Activated T-cell treated with anti-CD3 and anti-CD28 coated beads, Interleukin-2, amount 50 U/mL, for 4 hours (primary cell): ENCODE measurements around the gene HOXD9. TPM values are rescaled to one million over a fixed set of nuclear protein-coding genes. Genes with fewer than 3 reads are reported as not detected.
A peak's percentile ranks its signal among the peaks of the same experiment; 100 is the strongest.

Experiments used
- ATAC-seq, 2 donors: fragments of 200-7000 bp; cut with Tn5 transposase; one replicate each; pipeline ENCODE4 v1.10.0; 2021
- DNase-seq: peaks from one replicate; pipeline ENCODE4 v3.0.0-alpha.2; 2020
- H3K27me3 Mint-ChIP-seq: one replicate; pipeline ENCODE4 v1.8.0; 2021; ENCODE audit warnings: low read depth, mixed read lengths
- H3K36me3 Mint-ChIP-seq: one replicate; pipeline ENCODE4 v1.8.0; 2022; ENCODE audit warnings: mixed read lengths; ENCODE audit not compliant: insufficient read depth
- H3K4me1 Mint-ChIP-seq: one replicate; pipeline ENCODE4 v1.8.0; 2021; ENCODE audit warnings: low read depth, mixed read lengths
- H3K4me3 Mint-ChIP-seq: one replicate; pipeline ENCODE4 v1.8.0; 2021; ENCODE audit warnings: mild to moderate bottlenecking, moderate library complexity, mixed read lengths
- H3K9me3 Mint-ChIP-seq: one replicate; pipeline ENCODE4 v1.8.0; 2021; ENCODE audit warnings: mixed read lengths
- total RNA-seq, 3 donors: library from RNA; stranded (reverse); gene quantifications; one replicate each; pipeline ENCODE4 v1.2.1, GENCODE V29; 2021

HOXD9 gene
- total RNA-seq, 3 donors from 2014 or later: not detected

DNA sequence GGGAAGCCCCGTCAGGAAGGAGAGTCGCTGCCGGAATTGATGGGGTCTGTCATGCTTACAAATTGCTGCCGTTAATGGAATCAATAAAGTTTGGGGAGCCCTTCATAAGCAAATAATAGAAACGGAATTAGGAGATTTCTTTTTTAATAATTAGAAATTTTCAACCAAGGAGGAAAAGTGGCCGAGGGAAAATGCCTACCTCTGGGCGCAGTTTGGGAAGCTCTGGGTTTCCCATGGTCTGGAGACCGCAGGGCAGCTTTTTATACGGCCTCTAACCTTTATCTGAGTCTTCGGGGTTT, 40.0 kb upstream of the HOXD9 start:
- ATAC-seq (no peak), DNase-seq (no peak)
- Mint-ChIP-seq H3K4me3 (no peak overlapping the region), H3K4me1 (peaks cover 7% of the 10 kb centered on the region), H3K9me3 (peaks cover 13% of the 10 kb centered on the region), H3K27me3 (peaks cover 83% of the 10 kb centered on the region), H3K36me3 (no peaks in the 10 kb centered on the region)

DNA sequence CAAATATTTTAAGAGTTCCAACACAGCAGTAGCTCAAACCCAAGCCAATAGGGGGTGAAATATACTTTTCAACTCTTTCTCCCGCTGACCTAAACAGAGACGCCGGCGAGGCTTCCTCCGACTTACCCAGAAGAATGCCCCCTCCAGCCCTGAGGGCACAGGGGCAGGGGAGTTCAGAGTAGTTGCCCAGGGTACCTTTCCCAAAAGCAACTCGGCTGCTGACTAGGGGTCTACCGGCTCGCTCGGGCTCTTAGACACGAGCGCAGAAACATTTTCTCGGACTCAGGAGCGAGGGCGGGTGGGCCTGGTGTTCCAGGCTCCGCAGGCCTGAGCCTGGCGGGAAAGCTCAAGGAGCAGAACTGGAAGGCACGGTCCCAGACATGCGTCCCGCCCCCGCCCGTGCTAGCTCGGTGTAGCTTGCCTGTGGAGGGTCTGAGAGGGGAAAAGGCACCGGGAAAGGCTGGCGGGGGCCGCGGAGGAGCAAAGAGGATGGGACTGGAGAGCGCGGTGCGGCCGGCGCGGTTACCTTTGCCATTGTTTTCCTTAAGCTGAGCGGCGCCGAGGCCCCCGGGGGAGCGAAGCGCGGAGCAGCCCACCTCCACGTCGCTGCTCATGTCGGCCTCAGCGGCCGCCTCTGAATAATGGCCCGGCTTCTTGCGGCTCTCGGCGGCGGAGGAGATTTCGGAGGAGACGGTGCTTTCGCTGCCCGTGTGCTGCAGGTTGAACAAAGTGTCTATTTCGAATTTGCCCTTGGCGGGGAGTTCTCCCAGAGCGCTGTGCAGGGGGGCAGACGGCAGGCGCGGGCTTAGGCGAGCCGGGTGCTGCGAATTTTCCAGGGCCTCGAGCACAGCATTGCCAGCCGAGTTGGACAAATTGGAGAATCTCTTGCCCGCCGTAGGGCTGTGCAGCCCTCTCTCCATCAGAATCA, 39.4 kb upstream of the HOXD9 start:
- no peaks in the 10 kb centered on the region for H3K36me3 Mint-ChIP-seq
- no peak for ATAC-seq
- H3K4me3 Mint-ChIP-seq: no peak overlapping the region

DNA sequence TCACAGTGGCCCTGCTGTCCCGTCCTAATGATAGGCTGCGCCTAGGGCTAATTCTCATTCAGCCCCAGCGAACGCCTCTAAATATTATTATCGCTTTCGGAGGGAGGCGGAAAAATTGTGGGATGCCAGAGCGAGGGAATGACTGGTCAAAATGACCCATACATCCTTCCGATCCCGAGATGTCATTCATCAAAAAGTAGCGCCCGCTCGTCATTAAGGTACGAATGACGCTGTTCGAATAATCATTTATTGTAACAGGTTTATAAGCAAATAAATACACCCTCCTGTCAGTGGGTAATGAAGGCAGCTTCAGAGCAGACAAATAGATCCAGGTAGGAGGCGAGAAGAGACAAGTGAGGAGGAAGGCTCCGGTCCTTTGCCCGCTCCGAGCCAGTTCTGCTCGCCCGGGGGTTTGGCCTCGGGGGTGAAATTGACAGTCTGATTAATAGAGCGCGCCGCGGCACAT, 38.7 kb upstream of the HOXD9 start, which contains the start of gene EVX2:
TSS of gene EVX2 (minus strand) at position 167 of the 466 bp plus-strand sequence. CDS start 186 bp downstream, outside the sequence.
- Mint-ChIP-seq H3K27me3 (peaks cover 89% of the 10 kb centered on the region), H3K9me3 (peaks cover 9% of the 10 kb centered on the region), H3K4me3 (no peak within 1 kb of the TSS), H3K36me3 (no peaks in the 10 kb centered on the region), H3K4me1 (peaks cover 11% of the 10 kb centered on the region)
- ATAC-seq (no peak), DNase-seq (no peak)

More for the DNA sequence above, 39.4 kb upstream of the HOXD9 start:
- Mint-ChIP-seq H3K4me1 (peaks cover 7% of the 10 kb centered on the region), H3K27me3 (peaks cover 89% of the 10 kb centered on the region), H3K9me3 (peaks cover 13% of the 10 kb centered on the region)
- DNase-seq: no peak

DNA sequence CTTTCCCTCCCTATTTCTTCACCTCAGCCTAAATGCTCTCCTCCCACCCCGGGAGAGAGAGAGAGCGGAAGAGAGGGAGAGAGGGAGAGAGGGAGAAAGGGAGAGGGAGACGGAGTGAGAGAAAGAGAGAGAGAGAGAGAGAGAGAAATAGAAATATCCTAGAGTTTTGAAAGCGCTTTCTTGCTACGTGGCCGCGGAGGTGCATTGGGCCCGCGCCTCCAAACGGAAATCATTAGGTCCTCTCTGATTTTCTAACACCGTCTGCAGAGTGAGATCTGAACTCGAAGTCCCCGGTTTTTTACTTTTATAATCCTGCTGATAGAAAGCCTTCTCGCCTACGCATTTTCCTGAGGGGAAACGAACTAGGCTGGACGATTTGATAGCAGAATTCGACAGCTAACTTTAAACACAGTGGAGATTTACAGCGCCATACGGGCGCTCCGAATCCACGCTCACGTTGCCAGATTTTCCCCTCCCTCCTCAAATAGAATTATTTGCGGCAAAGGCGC, 37.9 kb upstream of the HOXD9 start:
- Mint-ChIP-seq H3K36me3 (no peaks in the 10 kb centered on the region), H3K4me1 (peaks cover 4% of the 10 kb centered on the region), H3K27me3 (peaks cover 89% of the 10 kb centered on the region), H3K4me3 (no peak overlapping the region), H3K9me3 (peaks cover 5% of the 10 kb centered on the region)
- DNase-seq: no peak
- ATAC-seq: no peak

DNA sequence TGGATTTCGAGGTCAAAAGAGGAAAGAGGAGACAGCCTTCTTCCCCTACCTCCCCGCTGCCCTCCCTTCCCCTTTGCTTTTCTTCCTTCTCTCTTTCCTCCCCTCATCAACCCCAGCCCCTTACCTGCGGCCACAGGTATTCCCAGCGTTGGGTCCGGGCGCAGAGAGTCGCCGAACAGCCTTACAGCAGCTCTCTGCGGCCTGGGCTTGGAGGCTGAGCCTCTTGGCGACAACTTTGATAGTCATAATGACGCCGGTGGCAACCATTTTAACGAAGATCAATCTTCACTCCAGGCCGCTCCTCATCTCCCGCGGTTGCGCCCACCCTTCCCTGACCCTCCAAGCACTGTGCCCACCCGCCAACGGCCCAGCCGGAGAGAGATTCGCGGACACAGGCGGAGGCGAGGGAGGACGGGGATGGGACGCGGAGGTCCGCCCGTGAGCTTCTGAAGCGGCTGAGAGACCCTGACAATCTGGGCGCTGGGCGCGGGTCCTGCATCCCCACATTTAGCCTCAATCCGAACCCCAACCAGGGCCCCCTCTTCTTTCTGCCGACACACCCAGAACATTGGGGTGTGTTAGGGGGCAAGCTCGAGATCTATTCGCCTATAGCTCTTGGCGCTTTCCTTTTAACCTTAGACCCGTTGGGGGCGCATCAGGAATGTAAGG, 37.3 kb upstream of the HOXD9 start:
- Mint-ChIP-seq H3K9me3 (peaks cover 5% of the 10 kb centered on the region), H3K4me1 (peaks cover 4% of the 10 kb centered on the region), H3K4me3 (peak overlapping the region; percentile 16), H3K27me3 (peaks cover 94% of the 10 kb centered on the region), H3K36me3 (no peaks in the 10 kb centered on the region)
- DNase-seq (no peak), ATAC-seq (no peak)

DNA sequence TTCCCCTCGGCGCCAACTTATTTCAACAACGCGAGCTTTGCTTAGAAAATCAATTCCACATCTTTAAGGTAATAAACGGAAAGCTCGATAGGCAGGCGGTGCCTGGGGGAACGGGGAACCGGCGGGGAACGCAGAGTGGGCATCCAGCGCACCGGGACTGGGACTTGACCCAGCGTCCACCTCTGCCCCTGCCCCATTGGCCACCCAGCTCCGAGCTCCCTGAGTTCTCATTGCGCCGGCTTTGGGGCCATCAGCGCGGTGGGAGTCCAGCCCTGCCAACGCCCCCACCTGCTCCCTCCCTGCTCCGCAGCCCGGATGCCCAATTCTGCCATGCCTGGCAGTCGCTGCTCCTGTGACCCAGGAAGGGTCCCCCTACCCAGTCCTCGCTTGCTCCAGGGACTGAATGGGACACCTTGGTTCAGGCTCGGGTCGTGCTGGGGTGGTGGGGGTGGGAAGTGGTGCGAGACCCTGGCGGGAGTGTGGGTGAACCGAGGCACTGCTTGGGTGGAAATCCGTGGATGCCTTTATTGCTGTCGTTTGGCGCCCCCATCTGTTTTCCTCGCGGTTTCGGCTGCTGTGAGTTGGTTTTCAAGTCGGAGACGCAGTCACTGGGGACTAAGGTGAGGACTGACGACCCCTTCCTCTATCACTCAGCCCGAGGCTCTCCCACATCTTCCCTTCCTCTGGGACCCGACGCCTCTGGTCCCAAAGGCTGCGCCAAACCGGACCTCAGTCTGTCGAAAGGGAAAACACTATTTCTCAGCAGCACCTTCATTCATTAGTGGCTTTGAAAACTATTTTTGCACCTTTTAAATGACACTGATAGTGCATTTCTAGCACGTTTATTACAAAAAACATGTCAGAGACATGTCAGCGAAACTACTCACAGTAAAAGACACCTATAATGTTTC, 36.4 kb upstream of the HOXD9 start:
- Mint-ChIP-seq H3K36me3 (no peaks in the 10 kb centered on the region), H3K4me1 (peaks cover 4% of the 10 kb centered on the region), H3K9me3 (peaks cover 8% of the 10 kb centered on the region), H3K27me3 (peaks cover 97% of the 10 kb centered on the region), H3K4me3 (peak overlapping the region; percentile 33)
- DNase-seq (no peak), ATAC-seq (no peak)

DNA sequence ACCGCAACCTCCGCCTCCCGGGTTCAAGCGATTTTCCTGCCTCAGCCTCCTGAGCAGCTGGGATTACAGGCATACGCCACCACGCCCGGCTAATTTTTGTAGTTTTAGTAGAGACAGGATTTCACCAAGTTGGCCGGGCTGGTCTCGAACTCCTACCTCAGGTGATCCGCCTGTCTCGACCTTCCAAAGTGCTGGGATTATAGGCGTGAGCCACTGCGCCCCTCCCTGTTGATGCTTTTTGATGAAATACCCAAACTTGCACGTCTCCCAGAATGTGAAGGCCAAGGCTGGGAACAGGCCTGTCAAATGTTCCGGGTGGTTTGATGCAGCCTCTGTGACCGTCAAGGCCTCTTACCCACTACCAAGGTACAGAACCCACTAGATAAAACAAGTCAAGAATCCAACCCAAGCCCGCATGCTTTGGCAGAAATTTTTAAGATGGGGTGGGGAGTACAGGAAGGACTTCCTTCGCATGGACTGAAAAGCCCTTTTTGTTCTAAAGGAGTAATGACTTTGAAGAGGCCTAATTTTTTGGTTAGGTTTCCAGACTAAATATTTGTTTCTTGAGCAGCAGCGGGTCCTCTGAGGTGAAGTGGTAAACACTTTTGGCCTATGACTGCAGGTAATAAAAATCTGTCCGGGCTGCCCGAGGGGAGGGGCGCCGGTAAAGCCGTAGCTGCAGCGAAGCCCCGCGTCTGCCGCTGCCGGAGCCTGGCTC, 35.0 kb upstream of the HOXD9 start:
- DNase-seq (no peak), ATAC-seq (no peak)
- Mint-ChIP-seq H3K36me3 (no peaks in the 10 kb centered on the region), H3K4me3 (no peak overlapping the region), H3K4me1 (peaks cover 7% of the 10 kb centered on the region), H3K9me3 (peaks cover 9% of the 10 kb centered on the region), H3K27me3 (peaks cover 95% of the 10 kb centered on the region)

DNA sequence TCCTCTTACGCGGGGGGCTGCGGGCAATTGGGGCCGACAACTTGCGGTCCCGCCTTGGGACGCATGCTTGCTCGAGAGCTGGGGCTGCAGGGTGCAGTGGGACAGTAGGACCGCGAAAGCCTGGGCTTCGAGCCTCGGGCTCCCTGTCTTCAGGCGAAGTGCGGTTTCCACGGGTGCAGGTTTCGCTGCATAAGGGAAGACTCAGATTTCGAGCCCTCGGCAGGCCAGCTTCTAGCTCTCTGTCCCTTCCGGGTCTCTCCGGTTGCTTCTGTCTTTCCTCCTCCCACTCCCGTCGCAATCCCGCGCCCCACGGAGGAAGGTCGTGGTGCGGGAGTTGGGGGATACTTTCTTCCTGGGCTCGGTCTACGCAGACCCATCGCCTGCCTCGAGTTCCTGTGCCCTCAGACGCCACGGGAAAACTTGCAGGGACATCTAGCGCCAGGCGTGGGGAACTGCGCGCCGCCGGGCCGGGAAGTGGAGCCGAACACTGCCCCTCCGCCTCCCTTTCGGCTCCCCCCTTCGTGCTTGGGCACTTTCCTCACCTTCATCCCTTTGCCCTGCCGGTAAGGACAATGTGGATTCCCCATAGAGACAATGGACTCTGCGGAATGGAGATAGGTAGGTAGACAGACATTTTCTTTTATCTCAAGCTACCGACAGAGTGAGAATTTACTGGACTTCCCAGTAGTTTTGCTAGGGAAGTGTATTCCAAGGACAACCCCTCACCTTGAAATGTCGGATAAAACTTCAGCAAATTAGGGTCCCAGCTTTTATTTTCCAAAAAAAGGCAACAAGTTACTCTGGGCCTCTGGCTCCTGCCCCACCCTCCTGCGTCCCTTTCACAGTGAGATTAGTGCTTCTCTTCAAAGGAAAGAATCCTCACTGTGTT, 34.2 kb upstream of the HOXD9 start:
- peak overlapping the region; percentile 45 for H3K4me3 Mint-ChIP-seq
- H3K36me3 Mint-ChIP-seq: no peaks in the 10 kb centered on the region
- H3K4me1 Mint-ChIP-seq: peaks cover 7% of the 10 kb centered on the region
- H3K9me3 Mint-ChIP-seq: peaks cover 9% of the 10 kb centered on the region
- ATAC-seq (peak in 1 of 2 donors; percentile 46), DNase-seq (no peak)
- H3K27me3 Mint-ChIP-seq: peaks cover 90% of the 10 kb centered on the region

DNA sequence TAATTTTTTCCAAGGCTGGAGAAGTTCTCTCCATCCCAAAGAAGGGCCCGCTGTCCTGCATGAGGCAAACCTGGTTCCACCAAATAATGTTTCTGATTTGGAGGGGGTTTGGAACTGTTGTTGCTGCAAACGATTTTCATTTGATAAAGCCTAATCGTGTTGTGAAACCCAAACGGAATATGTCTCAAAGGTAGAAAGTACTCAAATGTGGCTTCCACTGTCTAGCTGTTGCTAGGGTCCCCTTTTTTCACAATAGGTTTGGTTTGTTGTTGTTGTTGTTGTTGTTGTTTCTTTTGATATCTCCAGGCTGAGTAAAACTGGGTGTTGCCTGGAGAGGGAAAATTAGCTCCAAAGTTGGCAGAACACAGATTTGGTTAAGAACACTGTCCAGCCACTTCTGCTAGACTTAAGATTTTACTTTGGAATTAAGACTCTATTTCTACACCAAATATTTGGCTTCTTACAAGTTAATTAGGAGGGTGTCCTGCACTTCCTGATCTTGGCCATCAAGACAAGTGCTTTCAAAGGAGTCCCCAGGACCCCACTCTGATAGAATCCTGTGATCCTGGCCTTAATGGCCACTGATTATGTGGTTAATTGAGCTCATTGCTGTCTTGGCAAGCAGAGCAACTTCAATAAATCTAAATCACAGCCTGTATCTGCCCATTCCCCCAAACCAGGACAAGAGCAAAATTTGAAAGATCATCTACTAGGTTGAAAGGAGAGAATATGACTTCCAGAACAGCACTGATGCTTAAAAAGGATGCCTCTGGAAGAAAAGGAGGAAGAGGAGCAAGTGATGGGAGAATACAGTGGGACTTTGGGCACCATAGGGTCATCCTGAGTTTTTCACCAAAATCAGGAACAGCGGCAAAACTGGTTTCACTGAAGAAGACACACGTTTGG, 33.3 kb upstream of the HOXD9 start:
- H3K4me3 Mint-ChIP-seq: no peak overlapping the region
- H3K9me3 Mint-ChIP-seq: peaks cover 9% of the 10 kb centered on the region
- no peaks in the 10 kb centered on the region for H3K36me3 Mint-ChIP-seq
- DNase-seq (no peak), ATAC-seq (no peak)
- peaks cover 90% of the 10 kb centered on the region for H3K27me3 Mint-ChIP-seq
- H3K4me1 Mint-ChIP-seq: peaks cover 13% of the 10 kb centered on the region

DNA sequence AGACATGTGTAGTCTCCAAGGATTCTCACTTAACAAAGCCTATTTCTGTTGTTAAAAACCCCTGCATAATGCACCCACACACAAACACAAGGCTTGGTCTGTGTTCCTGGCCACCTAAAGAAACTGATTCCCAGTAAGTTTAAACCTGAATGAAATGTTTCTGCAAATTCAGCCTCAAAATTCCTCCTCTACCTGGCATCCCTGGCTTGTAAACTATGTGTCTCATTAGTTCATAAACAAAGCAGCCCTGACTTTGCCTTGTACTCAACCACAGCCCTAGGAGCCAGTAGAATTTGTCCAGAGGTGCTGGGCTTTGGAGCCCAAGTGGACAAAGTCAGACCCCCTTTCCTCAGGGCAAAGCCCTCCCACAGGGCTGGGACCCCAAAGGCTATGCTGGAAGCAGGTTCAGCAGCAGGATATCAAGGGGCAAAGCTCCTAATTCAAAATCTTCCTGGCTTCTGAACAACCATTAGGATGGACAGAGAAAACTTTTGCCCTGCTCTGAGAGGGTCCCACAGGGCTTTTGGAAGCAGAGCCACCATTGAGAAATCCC, 32.6 kb upstream of the HOXD9 start:
- Mint-ChIP-seq H3K27me3 (peaks cover 91% of the 10 kb centered on the region), H3K36me3 (no peaks in the 10 kb centered on the region), H3K4me1 (peaks cover 13% of the 10 kb centered on the region), H3K4me3 (no peak overlapping the region), H3K9me3 (peaks cover 9% of the 10 kb centered on the region)
- ATAC-seq (no peak), DNase-seq (no peak)

DNA sequence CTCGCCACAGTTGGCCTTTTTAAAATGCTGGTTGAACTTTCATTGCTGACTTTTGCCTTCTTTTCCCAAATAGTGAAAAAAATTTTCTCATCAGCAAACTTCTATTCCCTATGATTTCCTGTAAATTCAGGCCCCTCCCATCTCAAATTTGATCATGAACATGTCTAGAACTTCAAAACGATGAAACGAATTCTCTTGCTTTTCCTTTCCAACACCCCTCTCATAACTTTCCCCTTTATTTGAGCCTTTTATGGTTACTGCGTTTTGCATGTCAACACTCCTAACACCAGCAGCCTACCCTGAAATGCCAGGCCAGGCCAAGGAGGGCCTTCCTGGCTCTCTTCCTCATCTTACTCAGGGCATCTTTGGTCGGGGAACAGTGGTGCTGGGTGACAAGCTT, 31.7 kb upstream of the HOXD9 start:
- Mint-ChIP-seq H3K27me3 (peaks cover 91% of the 10 kb centered on the region), H3K36me3 (no peaks in the 10 kb centered on the region), H3K4me3 (no peak overlapping the region), H3K9me3 (peaks cover 9% of the 10 kb centered on the region), H3K4me1 (peaks cover 13% of the 10 kb centered on the region)
- DNase-seq (no peak), ATAC-seq (no peak)
